Uterus (tissue), 4 donors: ENCODE data around the gene FREM1. TPM values are rescaled to one million over a fixed set of nuclear protein-coding genes. Genes with fewer than 3 reads are reported as not detected.

Experiments
- DNase-seq, 2 donors: peaks; one replicate each; pipeline ENCODE4 v3.0.0-alpha.2; 2019 to 2020
- H3K27ac ChIP-seq, 2 donors: fragments of 200-600 bp; sonication (generic); 1 replicate in 1 of 2; 2 replicates in 1 of 2; pipeline ENCODE4 v1.5.1; 2016 to 2018
- H3K27me3 ChIP-seq, 2 donors: fragments of 200-600 bp; sonication (generic); one replicate each; pipeline ENCODE4 v1.5.1; 2018 to 2019; ENCODE audit warnings: control low read depth in 1 of 2
- H3K36me3 ChIP-seq, 2 donors: fragments of 200-600 bp; sonication (generic); one replicate each; pipeline ENCODE4 v1.5.1; 2019; ENCODE audit warnings: control low read depth in 1 of 2
- H3K4me1 ChIP-seq, 2 donors: fragments of 200-600 bp; sonication (generic); one replicate each; pipeline ENCODE4 v1.5.1; 2018 to 2019; ENCODE audit warnings: control low read depth in 1 of 2
- H3K4me3 ChIP-seq, 2 donors: fragments of 200-600 bp; sonication (generic); 1 replicate in 1 of 2; 2 replicates in 1 of 2; pipeline ENCODE4 v1.5.1; 2018 to 2019; ENCODE audit warnings: mild to moderate bottlenecking in 1 of 2
- H3K9me3 ChIP-seq, 2 donors: fragments of 200-600 bp; sonication (generic); one replicate each; pipeline ENCODE4 v1.5.1; 2019; ENCODE audit warnings: control low read depth in 1 of 2
- CTCF ChIP-seq, 4 experiments: fragments of 200-600 bp in 2 of 4; fragments of 450-650 bp in 2 of 4; sonication (generic) in 2 of 4; IDR thresholded peaks; one replicate each; pipeline ENCODE4 v1.5.1; 2016 to 2019; ENCODE audit warnings: antibody characterized with exemption in 4 of 4, mild to moderate bottlenecking in 2 of 4, moderate library complexity in 1 of 4
- POLR2A ChIP-seq, 2 donors: fragments of 450-650 bp; IDR thresholded peaks; one replicate each; pipeline ENCODE4 v1.6.1; 2016; ENCODE audit warnings: antibody characterized with exemption in 2 of 2, mild to moderate bottlenecking in 1 of 2, moderate library complexity in 1 of 2
- intact Hi-C: fragments of 100-400 bp; cut with DNase I; formaldehyde crosslinking; loops from one replicate; pipeline ENCODE4 v1.15.1; 2023; ENCODE audit warnings: low total_unique reads
- total RNA-seq, 4 donors: library from RNA; depleted of rRNA in 3 of 4; stranded (reverse); fragments of >200 nt in 3 of 4; gene quantifications; one replicate each; pipeline versions ENCODE4 v1.1.0 to v1.2.4, GENCODE V29; 2014 to 2023
- donor health status: DM: yes; HTN: yes; CAD: no.

FREM1 gene
- total RNA-seq, 4 donors from 2014 or later = 7.6 to 92.6 (median 18.4) TPM

GRCh38 chr9:14790628-14791027 is 119.6 kb downstream of the FREM1 start:
- Histone ChIP-seq H3K9me3 (no peaks in the 10 kb centered on the region), H3K36me3 (no peaks in the 10 kb centered on the region), H3K4me1 (no peaks in the 10 kb centered on the region), H3K4me3 (no peak overlapping the region), H3K27me3 (no peaks in the 10 kb centered on the region), H3K27ac (no peak overlapping the region)
- DNase-seq = no peak
- intact Hi-C loops = no loop called here
- TF ChIP-seq CTCF (IDR thresholded peaks at IDR 0.05) (no peak), POLR2A (IDR thresholded peaks at IDR 0.05) (no peak)

- no peaks in the 10 kb centered on the region for H3K9me3 ChIP-seq
- intact Hi-C loops = no loop called here
- peaks cover 0 to 1% of the 10 kb centered on the region in 2 donors for H3K36me3 ChIP-seq
- H3K27me3 ChIP-seq = no peaks in the 10 kb centered on the region
- no peak for TF ChIP-seq POLR2A (IDR thresholded peaks at IDR 0.05)
- no peak for TF ChIP-seq CTCF (IDR thresholded peaks at IDR 0.05)
- DNase-seq = no peak
- H3K4me1 ChIP-seq = no peaks in the 10 kb centered on the region
- H3K27ac ChIP-seq = no peak overlapping the region
- no peak overlapping the region for H3K4me3 ChIP-seq
Measured at GRCh38 chr9:14788846-14789245, 121.4 kb downstream of the FREM1 start.

GRCh38 chr9:14783358-14783757 is 126.9 kb downstream of the FREM1 start:
- TF ChIP-seq CTCF (IDR thresholded peaks at IDR 0.05) = no peak
- H3K36me3 ChIP-seq = peaks cover 0 to 1% of the 10 kb centered on the region in 2 donors

GRCh38 chr9:14782286-14783051 is 127.8 kb downstream of the FREM1 start:
- Histone ChIP-seq H3K27me3 (no peaks in the 10 kb centered on the region), H3K9me3 (no peaks in the 10 kb centered on the region), H3K4me1 (no peaks in the 10 kb centered on the region), H3K27ac (no peak overlapping the region), H3K4me3 (no peak overlapping the region), H3K36me3 (peaks cover 0 to 1% of the 10 kb centered on the region in 2 donors)
- intact Hi-C loops = no loop called here
- no peak for DNase-seq
- TF ChIP-seq POLR2A (IDR thresholded peaks at IDR 0.05) = no peak
- TF ChIP-seq CTCF (IDR thresholded peaks at IDR 0.05) = no peak

More at GRCh38 chr9:14783358-14783757, 126.9 kb downstream of the FREM1 start:
- H3K27me3 ChIP-seq = no peaks in the 10 kb centered on the region
- H3K9me3 ChIP-seq = no peaks in the 10 kb centered on the region
- no peak overlapping the region for H3K4me3 ChIP-seq
- H3K27ac ChIP-seq = no peak overlapping the region
- DNase-seq = no peak
- intact Hi-C loops = no loop called here
- no peaks in the 10 kb centered on the region for H3K4me1 ChIP-seq

DNA sequence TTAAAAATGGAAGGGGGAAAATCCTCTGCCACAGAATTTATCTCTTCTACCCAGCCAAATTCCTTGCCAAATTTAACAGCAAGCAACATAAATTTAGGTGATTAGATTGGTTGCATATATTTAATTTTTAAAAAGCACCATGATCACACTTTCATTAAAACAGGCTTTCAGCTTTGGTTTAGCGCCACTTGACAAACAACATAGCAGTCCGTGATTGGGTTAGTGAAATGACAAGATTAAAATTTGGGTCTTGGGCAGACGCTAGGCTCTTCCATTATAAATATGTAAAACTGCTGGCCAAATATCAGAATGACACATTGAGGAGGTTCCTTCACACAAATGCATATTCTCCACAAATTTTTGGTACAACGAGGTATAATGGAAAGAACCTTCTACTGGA is 129.5 kb downstream of the FREM1 start:
- no peak for DNase-seq
- no peaks in the 10 kb centered on the region for H3K27me3 ChIP-seq
- H3K36me3 ChIP-seq = peaks cover 0 to 1% of the 10 kb centered on the region in 2 donors
- TF ChIP-seq POLR2A (IDR thresholded peaks at IDR 0.05) (no peak), CTCF (IDR thresholded peaks at IDR 0.05) (no peak)
- H3K4me3 ChIP-seq = no peak overlapping the region
- H3K27ac ChIP-seq = no peak overlapping the region
- H3K4me1 ChIP-seq = no peaks in the 10 kb centered on the region
- intact Hi-C loops = no loop called here
- H3K9me3 ChIP-seq = no peaks in the 10 kb centered on the region
